PC-3 (cell line): Measurements from ENCODE around the gene SLC2A9.

ENCODE experiments used
- EZH2 ChIP-seq: fragments of 300-600 bp; sonication (generic); IDR thresholded peaks from one replicate; pipeline ENCODE4 v1.6.1; 2017; ENCODE audit warnings: antibody characterized with exemption, mild to moderate bottlenecking, low read length; ENCODE audit not compliant: unreplicated experiment
- EZH2phosphoT487 ChIP-seq: fragments of 300-600 bp; sonication (generic); IDR thresholded peaks from 2 replicates; pipeline ENCODE4 v1.6.1; 2018; ENCODE audit warnings: mild to moderate bottlenecking, antibody characterized with exemption, low read length, borderline replicate concordance
- TF ChIP-seq, protein P1 (sequence below): fragments of 300-600 bp; sonication (generic); conservative IDR thresholded peaks from 2 replicates; pipeline ENCODE4 v1.5.1; 2017; ENCODE audit warnings: antibody characterized with exemption, low read depth, mild to moderate bottlenecking, low read length

DNA sequence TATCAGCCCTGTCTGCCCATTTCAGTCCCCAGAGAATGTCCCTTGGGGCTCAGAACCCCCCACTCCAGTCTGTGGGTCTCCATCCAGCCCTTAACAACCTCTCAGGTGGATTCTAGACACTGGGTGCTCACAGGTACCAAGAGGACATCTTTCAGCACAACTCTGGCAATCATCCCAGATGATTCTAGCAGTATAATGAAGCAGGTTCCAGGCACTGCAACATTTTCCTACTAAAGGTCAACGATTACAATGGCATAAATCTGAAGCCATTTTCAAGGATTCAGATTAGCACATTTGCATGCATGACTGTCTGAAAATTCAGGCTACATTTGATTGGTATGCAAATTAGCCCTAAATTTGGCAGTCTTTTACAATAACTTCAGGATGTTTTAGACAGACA is 10.0 kb downstream of the SLC2A9 start:
- TF ChIP-seq, protein P1, sequence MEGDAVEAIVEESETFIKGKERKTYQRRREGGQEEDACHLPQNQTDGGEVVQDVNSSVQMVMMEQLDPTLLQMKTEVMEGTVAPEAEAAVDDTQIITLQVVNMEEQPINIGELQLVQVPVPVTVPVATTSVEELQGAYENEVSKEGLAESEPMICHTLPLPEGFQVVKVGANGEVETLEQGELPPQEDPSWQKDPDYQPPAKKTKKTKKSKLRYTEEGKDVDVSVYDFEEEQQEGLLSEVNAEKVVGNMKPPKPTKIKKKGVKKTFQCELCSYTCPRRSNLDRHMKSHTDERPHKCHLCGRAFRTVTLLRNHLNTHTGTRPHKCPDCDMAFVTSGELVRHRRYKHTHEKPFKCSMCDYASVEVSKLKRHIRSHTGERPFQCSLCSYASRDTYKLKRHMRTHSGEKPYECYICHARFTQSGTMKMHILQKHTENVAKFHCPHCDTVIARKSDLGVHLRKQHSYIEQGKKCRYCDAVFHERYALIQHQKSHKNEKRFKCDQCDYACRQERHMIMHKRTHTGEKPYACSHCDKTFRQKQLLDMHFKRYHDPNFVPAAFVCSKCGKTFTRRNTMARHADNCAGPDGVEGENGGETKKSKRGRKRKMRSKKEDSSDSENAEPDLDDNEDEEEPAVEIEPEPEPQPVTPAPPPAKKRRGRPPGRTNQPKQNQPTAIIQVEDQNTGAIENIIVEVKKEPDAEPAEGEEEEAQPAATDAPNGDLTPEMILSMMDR = no peak
- TF ChIP-seq EZH2phosphoT487 (no peak), EZH2 (no peak)
